ENCODE results near the gene NT5DC1.
"Not testable (repeated sequence)": the region's sequence is repeated elsewhere in the genome, so short reads cannot be mapped to it uniquely, and the experiment has no call there.

Gene NT5DC1

DNA sequence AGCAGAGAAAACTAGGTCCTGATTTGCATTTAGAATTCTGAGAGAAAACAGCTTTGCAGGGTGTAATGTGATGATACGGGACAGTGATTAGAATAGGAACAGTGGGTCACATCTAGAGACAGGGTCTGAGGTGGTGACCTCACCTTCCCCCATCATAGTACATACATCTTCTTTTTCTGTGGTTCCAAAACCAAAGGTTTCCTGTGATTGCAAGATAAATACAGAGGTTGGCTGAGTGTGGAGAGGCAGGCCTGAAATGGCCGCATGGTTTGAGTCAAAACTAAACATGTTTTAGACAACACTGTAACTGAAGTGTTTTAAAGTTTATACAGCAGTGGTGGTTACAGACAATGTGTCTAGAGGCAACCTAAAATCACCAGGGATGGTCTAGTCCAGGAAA, 10.4 kb upstream of the NT5DC1 start:
- no peak for DNase-seq (ENCODE audit: low spot score)

GRCh38 chr6:116094041-116094440, 6.6 kb upstream of the NT5DC1 start:
- no peak for DNase-seq (ENCODE audit: low spot score)

GRCh38 chr6:116096048-116096759, 4.4 kb upstream of the NT5DC1 start:
- not testable (repeated sequence) for DNase-seq (ENCODE audit: low spot score)

GRCh38 chr6:116096979-116097816, 3.5 kb upstream of the NT5DC1 start:
- no peak for DNase-seq (ENCODE audit: low spot score)

GRCh38 chr6:116099036-116099435, 1.6 kb upstream of the NT5DC1 start:
- no peak for DNase-seq (ENCODE audit: low spot score)

DNA sequence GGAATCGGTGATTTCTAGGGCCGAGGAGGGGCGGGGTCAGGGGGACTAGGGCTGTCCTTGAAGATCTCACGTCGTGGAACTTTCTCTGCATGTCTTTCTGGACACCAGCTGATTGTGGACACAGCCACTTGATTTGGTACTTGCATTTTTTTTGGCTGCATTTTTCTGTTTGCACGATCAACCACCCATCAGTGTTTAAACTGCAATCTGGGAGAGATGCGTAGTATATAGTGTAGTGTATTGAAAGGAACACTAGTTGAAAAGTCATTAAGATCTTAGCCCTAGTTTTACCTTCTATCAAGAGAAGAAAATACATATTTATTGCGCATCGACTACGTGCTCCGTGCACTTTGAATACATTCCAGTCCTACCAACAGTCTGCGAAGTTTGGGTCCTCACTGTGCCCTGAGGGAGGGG, 657 bp downstream of the NT5DC1 start:
- DNase-seq (ENCODE audit: low spot score), result no peak

GRCh38 chr6:116101790-116102189, 1.1 kb downstream of the NT5DC1 start:
- DNase-seq (ENCODE audit: low spot score), result no peak

DNA sequence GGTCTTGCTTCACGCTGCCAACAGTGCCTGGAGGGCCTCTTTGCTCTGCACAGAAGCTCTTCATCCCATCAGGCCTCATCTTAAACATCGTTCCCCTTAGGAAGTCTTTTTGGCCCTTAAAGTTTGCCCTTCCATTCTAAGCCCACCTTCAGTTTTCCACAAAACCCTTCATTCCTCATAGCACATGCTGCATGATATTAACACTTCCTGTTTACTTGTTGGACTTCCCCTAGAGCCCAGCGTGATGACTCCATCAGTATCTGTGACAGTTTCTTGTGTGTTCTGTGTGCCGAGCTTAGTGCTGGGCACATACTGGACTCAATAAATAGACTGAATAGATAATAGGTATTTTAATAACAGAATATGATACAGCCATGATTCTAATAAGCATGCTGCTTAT, 2.2 kb downstream of the NT5DC1 start:
- DNase-seq (ENCODE audit: low spot score), result no peak

DNA sequence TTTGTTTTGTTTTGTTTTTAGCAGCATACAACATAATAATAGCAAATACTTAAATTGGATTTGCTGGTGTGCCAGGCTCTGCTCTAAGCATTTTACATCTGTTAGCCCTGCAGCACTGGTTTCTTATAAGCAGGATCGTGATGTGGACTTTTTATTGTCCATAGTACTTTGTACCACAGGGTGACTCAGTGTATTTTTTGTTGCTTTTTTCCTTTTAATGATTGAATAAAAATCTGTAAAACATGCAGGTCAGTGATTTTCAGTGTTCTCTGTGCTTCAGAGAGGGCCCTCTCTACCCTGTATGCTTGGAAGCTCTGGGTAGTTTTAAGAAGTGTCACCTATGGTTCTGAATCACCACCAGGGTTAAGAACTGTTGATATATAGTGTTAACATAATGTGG, 4.0 kb downstream of the NT5DC1 start:
- no peak for DNase-seq (ENCODE audit: low spot score)

DNA sequence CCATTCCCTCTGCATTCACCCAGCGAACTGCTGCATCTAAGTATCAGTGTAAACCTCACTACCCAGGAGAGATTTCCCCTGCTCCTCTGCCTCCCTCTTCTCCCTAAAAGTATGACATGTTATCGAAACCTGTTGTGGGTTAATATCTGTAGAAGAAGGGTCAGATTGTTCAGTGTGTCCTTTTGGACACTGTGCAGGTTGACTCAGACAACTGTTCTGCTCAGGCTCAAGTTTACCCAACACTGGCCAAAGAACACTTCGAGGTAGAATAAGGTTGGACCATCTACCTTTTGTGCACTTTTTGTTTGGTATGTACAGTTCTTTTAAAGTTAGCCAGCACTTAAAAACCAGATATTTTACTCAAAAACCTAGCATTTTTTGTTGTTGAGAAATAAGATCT, 4.6 kb downstream of the NT5DC1 start:
- DNase-seq (ENCODE audit: low spot score), result no peak

GRCh38 chr6:116106146-116106545, 5.5 kb downstream of the NT5DC1 start:
- DNase-seq (ENCODE audit: low spot score), result no peak

DNA sequence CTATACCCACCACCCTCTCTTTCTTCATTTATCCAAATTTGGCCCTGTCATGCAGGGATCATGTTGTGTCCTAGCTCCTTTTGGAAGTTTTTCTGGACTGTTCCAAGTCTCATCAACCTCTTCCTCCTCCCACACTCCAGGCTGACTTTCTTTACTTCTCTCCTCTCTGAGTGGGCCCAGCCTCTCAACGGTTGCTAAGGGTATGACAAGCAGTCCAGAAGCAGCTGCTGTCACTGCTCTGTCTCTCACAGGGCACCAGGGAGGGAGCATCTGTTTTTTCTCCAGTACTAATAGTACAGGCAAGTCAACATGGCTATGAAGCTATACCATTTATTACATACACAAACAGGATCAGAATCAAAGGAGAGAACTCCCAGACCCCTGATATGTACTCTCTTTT, 8.2 kb downstream of the NT5DC1 start:
- DNase-seq (ENCODE audit: low spot score), result no peak

DNA sequence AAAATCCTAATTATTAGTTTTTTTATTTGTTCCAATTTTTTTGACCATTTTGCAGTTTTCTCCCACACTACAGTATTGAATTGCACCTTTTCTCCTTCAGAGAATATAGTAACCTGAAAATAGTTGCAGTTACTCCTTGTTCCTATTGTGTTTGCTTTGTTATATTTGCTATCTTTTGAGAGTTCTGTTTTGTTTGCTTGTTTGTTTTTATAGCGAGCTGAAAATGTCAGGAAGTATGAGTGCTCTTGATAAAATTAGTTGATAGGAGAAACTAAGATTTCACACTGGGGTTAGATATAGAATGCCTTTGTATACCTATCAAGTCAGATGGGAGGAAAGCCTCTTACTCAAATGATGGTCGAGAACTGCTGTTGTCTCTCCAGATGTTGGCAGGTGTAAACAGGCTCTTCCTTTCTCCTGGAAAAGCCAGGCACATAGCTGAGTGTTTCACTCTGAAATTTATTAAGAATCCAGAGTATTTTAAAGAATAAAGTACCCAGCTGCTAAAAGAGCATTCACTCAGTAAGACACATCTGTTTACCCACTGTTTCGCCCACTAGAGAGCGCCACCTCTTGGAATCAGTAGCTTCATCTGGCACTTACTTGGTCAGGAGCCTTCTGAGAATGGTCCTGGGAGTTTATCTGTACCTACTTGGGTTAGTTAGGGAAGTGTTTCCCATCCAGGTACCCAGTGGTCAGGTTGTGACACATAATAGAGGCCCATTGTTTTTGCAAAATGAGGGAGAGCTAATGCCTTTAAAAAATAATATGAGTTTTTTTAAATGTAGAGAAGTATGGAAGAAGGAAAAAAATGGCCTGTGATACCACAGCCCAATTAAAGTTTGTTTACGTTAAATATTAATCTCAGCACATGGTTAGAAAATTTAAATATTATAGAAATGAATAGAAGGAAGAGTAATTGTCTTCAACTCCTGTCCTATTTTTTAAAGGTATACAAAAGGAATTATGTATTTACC, 11.2 kb downstream of the NT5DC1 start:
- DNase-seq (ENCODE audit: low spot score), result no peak

DNA sequence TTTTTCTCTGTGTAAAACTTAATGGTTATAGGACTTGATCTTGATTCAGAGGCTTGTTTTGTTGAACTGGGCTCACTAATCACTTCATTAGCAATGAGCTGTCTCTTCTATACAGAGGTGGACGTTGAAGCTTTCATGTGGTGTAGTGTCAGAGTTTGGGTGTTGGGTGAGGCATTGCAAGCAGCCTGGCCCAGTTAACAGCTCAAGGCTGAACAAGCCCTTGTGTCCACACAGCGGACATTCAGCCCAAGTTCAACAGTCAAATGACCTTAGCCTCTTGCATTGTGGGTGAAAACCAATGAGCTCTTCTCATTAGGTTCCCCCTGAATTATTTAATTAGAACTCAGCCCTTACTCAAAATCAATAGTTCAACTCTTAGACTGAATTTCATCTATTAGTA, 12.7 kb downstream of the NT5DC1 start:
- no peak for DNase-seq (ENCODE audit: low spot score)

GRCh38 chr6:116115781-116116180, 15.1 kb downstream of the NT5DC1 start:
- no peak for DNase-seq (ENCODE audit: low spot score)

- no peak for DNase-seq (ENCODE audit: low spot score)
Observed at GRCh38 chr6:116118608-116119007, 18.0 kb downstream of the NT5DC1 start.

- DNase-seq (ENCODE audit: low spot score), result no peak
Observed at GRCh38 chr6:116120430-116120829, 19.8 kb downstream of the NT5DC1 start.

- no peak for DNase-seq (ENCODE audit: low spot score)
Observed at GRCh38 chr6:116126032-116126431, 25.4 kb downstream of the NT5DC1 start, which contains the start of gene COL10A1. TSS of gene COL10A1 (minus strand) at chr6:116126132. CDS start at chr6:116125492, 640 bp downstream.

DNA sequence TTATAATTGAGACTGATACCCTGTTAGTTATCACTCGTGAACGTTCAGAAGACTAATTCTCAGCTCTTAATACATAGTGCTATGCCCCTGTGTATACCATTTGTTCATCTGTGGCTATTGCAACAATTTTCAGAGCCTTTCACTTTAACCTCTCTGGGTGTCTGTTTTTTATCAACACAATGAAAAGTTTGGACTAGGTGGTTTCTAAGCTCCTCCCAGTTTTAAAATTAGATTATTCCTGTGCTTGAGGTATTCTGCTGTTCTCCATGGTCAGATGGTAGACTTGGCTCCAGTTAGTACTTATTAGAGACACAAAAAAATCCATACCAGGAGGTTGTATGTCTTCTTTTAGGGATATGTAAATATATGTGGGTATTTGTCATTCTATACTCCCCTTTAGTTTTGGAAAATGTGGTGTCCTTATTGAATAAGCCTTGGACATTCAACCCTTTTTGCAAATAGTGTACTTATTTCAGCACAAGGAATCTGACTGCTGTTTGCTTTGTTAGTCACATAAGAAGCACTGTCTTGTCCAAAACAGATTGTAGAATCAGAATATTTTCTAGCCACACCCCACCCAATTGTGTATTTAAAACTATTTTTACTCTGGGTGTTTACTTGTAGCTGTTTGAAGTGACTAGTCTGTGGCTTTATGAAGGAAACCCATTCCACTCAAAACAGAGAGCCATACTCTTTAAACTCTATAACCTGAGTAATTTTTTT, 27.3 kb downstream of the NT5DC1 start:
- no peak for DNase-seq (ENCODE audit: low spot score)

DNA sequence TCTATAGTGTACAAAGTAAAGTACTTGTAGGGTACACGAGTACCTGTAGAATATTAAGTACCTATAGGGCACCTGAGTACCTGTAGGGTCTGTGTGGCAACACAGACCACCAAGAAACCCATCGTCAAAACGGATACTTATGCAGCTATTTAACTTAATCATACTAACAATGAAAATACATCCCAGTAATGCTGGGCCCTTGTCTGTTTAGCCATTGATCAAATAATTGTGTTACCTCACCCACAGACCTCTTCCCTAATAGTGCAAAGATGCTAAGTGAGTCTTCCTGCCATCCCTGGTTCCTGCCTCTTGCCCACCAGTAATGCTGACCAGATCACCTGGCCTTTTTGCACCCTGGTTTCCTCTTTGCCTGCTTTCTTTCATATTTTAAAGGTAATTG, 32.8 kb downstream of the NT5DC1 start:
- DNase-seq (ENCODE audit: low spot score), result no peak

DNA sequence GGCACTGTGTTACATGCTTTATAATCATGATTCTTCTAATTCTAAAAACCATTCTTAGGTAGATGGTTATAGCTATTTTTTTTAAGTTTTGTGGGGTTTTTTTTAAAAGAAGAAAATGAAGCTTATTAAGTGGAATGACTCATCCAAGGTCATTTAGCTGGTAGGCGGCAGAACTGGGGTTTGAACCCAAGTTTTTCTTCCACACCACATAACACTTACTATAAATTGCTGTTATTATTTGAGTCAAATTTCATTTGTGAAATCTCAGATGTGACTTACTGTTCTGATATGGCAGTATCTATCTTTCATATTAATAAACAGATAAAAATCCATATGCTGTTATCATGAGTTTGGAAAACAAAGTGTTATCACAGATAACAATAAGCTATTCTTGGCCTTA, 35.7 kb downstream of the NT5DC1 start:
- no peak for DNase-seq (ENCODE audit: low spot score)

DNA sequence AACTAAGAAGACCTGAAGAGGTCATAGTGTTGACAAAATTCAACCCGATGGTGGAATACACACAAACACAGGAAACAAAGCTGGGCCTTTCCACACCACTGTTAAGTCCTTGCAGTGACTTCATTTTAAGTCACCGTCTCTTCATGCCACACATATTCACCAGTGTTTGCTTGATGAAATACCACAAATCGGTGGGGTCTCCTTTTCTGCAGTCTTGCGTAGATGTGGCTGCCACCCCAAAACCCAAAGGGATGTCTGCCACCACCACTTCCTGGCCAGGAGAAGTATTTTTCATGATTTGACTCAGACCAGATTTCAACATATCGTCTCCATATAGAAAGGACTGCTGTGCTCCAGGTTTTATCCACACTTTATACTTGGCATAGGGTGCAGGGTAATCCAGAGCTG, 36.3 kb downstream of the NT5DC1 start:
- no peak for DNase-seq (ENCODE audit: low spot score)

All from left forelimb (tissue), 1 donor.